ENCODE results near the gene DCAF10. TPM values are rescaled to one million over a fixed set of nuclear protein-coding genes. Genes with fewer than 3 reads are reported as not detected.

DCAF10 gene, protein sequence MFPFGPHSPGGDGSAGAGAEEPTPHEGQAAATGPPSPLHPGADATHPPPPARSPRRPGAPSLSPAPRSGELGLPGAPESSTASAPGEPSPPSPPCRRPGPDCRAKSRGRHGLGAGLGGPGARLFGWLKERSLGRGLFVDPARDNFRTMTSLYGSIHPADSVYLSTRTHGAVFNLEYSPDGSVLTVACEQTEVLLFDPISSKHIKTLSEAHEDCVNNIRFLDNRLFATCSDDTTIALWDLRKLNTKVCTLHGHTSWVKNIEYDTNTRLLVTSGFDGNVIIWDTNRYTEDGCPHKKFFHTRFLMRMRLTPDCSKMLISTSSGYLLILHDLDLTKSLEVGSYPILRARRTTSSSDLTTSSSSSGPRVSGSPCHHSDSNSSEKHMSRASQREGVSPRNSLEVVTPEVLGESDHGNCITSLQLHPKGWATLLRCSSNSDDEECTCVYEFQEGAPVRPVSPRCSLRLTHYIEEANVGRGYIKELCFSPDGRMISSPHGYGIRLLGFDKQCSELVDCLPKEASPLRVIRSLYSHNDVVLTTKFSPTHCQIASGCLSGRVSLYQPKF
- 45.3 and 48.2 TPM in 2 replicates for total RNA-seq

DNA sequence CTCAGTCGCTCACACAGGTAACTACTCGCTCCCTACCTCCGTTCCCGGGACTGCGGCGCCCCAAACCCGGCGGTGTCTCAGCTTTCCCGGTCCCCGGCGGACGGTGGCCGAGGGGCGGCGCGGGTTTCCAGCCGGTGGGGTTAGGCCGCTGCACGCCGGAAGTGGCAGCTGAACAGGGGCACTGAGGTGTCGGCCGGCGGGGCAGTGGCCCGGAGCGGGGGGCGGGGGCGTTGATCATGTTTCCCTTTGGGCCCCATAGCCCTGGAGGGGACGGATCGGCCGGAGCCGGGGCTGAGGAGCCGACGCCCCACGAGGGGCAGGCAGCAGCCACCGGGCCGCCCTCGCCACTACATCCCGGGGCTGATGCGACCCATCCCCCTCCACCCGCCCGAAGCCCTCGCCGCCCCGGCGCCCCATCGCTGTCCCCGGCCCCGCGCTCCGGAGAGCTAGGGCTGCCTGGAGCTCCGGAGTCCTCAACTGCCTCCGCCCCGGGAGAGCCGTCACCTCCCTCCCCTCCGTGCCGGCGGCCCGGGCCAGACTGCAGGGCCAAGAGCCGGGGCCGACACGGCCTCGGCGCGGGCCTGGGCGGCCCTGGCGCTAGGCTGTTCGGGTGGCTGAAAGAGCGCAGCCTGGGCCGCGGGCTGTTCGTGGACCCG is at the start of gene DCAF10:
Gene DCAF10, plus strand, starts transcription at position 167 of the 656 bp plus-strand sequence. Its CDS starts 70 bp downstream, at position 237.

DNA sequence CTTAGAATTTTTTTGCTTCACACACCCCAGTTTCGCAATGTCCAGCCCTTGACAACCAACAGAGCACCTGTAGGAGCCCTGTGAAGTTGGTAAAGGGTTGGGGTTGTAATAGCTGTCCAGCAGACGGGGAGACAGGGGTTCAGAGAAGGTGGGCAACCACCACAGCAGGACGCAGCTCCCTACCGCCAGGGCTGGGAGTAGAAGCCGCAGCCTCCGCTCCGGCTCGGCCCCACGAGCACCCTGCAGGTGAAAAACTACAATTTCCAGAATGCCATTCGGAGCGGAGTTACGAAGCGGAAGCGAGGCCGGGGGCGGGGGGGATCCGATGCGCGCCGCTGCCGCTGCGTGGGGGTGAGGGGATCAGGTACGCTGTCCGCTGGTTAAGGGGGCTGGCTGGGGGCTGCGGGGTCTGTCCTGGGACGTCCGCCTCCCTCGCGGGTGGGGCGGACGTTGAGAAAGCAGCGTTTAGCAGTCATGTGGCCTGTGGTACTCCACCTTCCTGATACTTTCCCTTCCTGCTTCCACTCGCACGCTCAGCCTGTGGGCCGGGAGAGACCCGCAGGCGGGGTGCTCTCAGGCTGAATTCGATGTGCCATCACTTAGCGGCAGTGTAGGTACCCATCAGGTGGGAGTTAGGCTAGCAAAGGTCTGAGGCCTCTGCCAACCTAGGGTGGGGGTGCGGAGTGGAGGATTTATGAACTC is 47.0 kb upstream of the DCAF10 start, which contains the start of gene TRMT10B:
Gene TRMT10B, plus strand, starts transcription at position 317 of the 702 bp plus-strand sequence. CDS start 8,127 bp downstream, outside the sequence.

DNA sequence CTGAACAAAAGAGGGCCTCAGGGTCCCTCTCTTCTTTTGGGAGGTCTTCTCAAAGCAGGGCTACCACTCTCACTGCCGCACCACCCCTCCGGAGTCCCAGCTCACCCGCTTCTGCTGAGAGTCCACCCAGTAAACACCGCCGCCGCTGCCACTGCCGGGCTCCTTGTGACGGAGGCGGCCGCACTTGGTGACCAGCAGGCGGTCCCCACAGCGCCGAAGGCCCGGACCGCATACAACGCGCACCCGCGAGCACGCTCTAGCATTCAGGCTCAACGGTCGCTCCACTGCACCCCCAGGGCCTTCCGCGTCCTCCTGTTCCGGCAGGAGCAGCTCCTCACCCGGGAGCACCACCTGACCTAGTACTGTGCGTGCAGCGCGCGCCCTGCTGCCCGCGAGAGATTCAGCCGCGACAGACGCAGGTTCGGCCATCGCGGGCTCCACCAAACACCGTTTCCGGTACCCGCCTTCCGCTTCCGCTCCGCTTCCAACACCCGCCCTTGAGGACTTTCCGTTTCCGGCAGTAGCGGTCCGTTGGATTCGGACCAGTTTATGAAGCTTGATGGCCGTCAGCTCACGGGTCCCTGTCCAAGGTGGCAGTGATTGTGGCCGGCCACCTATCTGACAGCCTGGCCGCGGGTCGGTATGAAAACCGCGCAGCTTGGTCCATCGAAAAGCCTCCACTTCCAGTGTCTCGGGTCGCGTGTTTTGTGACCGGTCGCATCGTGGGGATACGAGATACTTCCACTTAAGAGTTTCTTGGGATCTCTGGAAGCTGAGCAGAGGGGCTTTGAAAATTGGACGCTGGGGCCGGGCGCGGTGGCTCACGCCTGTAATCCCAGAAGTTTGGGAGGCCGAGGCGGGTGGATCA is 15.7 kb upstream of the DCAF10 start, which contains the start of gene EXOSC3:
Gene EXOSC3, minus strand, starts transcription at position 449 of the 868 bp plus-strand sequence. Its CDS starts 20 bp downstream, at position 429.

DNA sequence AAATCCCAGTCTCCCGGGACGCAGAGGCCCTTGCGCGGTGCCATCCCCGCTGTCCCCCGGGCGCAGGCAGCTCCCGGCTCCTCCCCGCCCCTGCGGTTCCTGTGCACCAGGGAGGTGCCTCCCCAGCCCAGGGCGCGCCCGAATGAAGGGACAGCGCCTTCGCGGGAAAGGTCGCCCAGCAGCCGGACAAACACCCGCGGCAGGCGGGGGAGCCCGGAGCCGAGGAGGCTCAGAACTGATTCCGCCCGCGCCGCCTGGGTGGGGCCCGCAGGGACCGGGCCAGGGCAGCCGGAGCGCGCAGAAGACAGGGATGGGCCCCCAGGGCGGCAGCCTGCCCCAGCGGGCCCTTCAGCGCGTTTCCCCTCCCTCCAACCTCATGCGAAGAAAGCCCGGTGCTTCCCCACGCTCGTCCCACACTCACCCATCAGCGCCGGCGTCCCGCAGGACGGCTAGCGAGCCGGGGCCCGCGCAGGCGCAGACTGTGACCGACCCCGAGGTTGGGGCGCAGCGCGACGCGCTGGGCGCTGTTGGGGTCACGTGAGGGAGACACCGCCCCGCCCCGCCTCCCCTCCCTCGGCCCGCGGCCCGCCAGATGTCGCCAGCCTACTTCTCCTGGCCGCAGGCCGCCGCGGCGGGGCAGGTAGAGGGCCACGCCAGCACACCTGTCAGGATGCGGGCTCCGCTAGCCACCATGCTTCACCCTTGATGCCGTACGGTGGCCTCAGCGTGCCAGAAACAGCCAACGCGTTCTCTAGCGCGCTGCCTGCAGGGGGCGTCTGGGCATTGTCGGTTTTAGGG is 103.2 kb downstream of the DCAF10 start, which contains the start of gene SLC25A51:
Gene SLC25A51, minus strand, starts transcription at position 481 of the 798 bp plus-strand sequence. CDS start 15,577 bp downstream, outside the sequence.

Other genes with a start within 250 kb of the DCAF10 start
- gene FBXO10, start 224.4 kb upstream of the DCAF10 start, total RNA-seq: 4.8 and 7.2 TPM in 2 replicates
- gene TOMM5, start 208.2 kb upstream of the DCAF10 start, total RNA-seq: 143 and 146 TPM in 2 replicates
- gene FRMPD1, start 149.8 kb upstream of the DCAF10 start, total RNA-seq: under 0.01 TPM in 1 of 2 replicates, not detected in the other
- 2.2 and 3.2 TPM in 2 replicates for gene TRMT10B, start 47.0 kb upstream of the DCAF10 start, total RNA-seq
- gene EXOSC3, start 15.7 kb upstream of the DCAF10 start, total RNA-seq: 22.0 and 33.5 TPM in 2 replicates
- 66.5 and 76.6 TPM in 2 replicates for gene SLC25A51, start 103.3 kb downstream of the DCAF10 start, total RNA-seq